ENCODE results near the gene ENTPD8.

Gene ENTPD8

GRCh38 chr9:137433349-137433915, 7.7 kb downstream of the ENTPD8 start:
- DNase-seq (ENCODE audit: extremely low read depth in 1 of 2, low read depth in 1 of 2): no peak

GRCh38 chr9:137432687-137433348, 8.3 kb downstream of the ENTPD8 start:
- DNase-seq (ENCODE audit: extremely low read depth in 1 of 2, low read depth in 1 of 2): no peak

GRCh38 chr9:137431416-137431931, 9.7 kb downstream of the ENTPD8 start:
- no peak for DNase-seq (ENCODE audit: extremely low read depth in 1 of 2, low read depth in 1 of 2)

GRCh38 chr9:137430723-137431415, 10.3 kb downstream of the ENTPD8 start:
- no peak for DNase-seq (ENCODE audit: extremely low read depth in 1 of 2, low read depth in 1 of 2)

- no peak for DNase-seq (ENCODE audit: extremely low read depth in 1 of 2, low read depth in 1 of 2)
Observed at GRCh38 chr9:137429974-137430722, 11.0 kb downstream of the ENTPD8 start.

- no peak for DNase-seq (ENCODE audit: extremely low read depth in 1 of 2, low read depth in 1 of 2)
Observed at GRCh38 chr9:137429546-137429890, 11.6 kb downstream of the ENTPD8 start.

- DNase-seq (ENCODE audit: extremely low read depth in 1 of 2, low read depth in 1 of 2): no peak
Observed at GRCh38 chr9:137428841-137429545, 12.2 kb downstream of the ENTPD8 start.

GRCh38 chr9:137428311-137428630, 12.9 kb downstream of the ENTPD8 start:
- DNase-seq (ENCODE audit: extremely low read depth in 1 of 2, low read depth in 1 of 2): no peak

GRCh38 chr9:137427454-137428310, 13.5 kb downstream of the ENTPD8 start:
- no peak for DNase-seq (ENCODE audit: extremely low read depth in 1 of 2, low read depth in 1 of 2)

GRCh38 chr9:137426018-137426681, 15.0 kb downstream of the ENTPD8 start:
- DNase-seq (ENCODE audit: extremely low read depth in 1 of 2, low read depth in 1 of 2): no peak

- DNase-seq (ENCODE audit: extremely low read depth in 1 of 2, low read depth in 1 of 2): no peak
Observed at GRCh38 chr9:137423514-137424291, 17.5 kb downstream of the ENTPD8 start.

- DNase-seq (ENCODE audit: extremely low read depth in 1 of 2, low read depth in 1 of 2): peak; percentile 87 to 88
Observed at GRCh38 chr9:137422604-137423513, 18.3 kb downstream of the ENTPD8 start, which contains the start of the genes EXD3 and NOXA1. Gene EXD3, minus strand, starts transcription at chr9:137423162. Its CDS starts 27,805 bp downstream, at chr9:137395357. Gene NOXA1, plus strand, starts transcription at chr9:137423393. Its CDS starts 137 bp downstream, at chr9:137423530.

- no peak for DNase-seq (ENCODE audit: extremely low read depth in 1 of 2, low read depth in 1 of 2)
Observed at GRCh38 chr9:137421838-137422603, 19.1 kb downstream of the ENTPD8 start.

- DNase-seq (ENCODE audit: extremely low read depth in 1 of 2, low read depth in 1 of 2): no peak
Observed at GRCh38 chr9:137417161-137418021, 23.8 kb downstream of the ENTPD8 start.

GRCh38 chr9:137416563-137417151, 24.5 kb downstream of the ENTPD8 start:
- no peak for DNase-seq (ENCODE audit: extremely low read depth in 1 of 2, low read depth in 1 of 2)

Data from stimulated activated CD8-positive, alpha-beta memory T cell treated with anti-CD3 and anti-CD28 coated beads, Interleukin-7, amount 100 ng/mL, for 48 hours (primary cell).